Measurements from ENCODE around the gene DOCK2.

GRCh38 chr5:169731221-169731620 lies 94.1 kb downstream of the DOCK2 start:
- TF ChIP-seq CTCF (IDR thresholded peaks at IDR 0.05): no peak
- TF ChIP-seq POLR2A (IDR thresholded peaks at IDR 0.05): no peak
